ENCODE results near the gene SECISBP2L. TPM values are rescaled to one million over a fixed set of nuclear protein-coding genes. Genes with fewer than 3 reads are reported as not detected.
"Not testable (repeated sequence)": the region's sequence is repeated elsewhere in the genome, so short reads cannot be mapped to it uniquely, and the experiment has no call there.

SECISBP2L gene
- total RNA-seq, 4 donors from 2014 or later, result 23.7 to 27.5 (median 24.5) TPM

DNA sequence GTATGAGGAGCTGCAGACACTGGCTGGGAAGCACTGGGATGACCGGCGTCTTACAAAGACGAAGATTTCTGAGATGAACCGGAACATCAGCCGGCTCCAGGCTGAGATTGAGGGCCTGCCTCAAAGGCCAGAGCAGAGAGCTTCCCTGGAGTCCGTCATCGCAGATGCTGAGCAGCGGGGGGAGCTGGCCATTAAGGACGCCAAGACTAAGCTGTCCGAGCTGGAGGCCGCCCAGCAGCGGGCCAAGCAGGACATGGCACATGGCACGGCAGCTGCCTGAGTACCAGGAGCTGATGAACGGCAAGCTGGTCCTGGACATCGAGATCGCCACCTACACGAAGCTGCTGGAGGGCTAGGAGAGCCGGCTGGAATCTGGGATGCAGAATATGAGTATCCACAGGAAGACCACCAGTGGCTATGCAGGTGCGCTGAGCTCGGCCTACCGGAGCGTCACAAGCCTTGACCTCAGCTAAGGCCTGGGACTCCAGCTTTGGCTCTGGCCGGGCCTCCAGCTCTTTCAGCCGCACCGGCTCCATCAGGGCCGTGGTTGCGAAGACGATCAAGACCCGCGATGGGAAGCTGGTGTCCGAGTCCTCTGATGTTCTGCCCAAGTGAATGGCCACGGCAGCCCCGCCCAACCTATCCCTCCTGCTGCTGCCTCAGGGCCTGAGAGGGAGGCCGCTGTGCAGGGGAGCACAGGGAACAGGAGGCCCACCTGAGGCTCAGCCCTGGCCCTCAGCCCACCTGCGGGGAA lies 73.3 kb downstream of the SECISBP2L start:
- in situ Hi-C loops (cut with MboI; ENCODE audit: low sequenced_read_pairs in 4 of 4), result loop anchor here in 1 of 4 donors (5.0 kb wide), 1 partner anchor 106 kb away; no protein-coding TSS in a partner anchor
- no peak for DNase-seq
- no peak for TF ChIP-seq POLR2A (IDR thresholded peaks at IDR 0.05)
- TF ChIP-seq, protein P1, sequence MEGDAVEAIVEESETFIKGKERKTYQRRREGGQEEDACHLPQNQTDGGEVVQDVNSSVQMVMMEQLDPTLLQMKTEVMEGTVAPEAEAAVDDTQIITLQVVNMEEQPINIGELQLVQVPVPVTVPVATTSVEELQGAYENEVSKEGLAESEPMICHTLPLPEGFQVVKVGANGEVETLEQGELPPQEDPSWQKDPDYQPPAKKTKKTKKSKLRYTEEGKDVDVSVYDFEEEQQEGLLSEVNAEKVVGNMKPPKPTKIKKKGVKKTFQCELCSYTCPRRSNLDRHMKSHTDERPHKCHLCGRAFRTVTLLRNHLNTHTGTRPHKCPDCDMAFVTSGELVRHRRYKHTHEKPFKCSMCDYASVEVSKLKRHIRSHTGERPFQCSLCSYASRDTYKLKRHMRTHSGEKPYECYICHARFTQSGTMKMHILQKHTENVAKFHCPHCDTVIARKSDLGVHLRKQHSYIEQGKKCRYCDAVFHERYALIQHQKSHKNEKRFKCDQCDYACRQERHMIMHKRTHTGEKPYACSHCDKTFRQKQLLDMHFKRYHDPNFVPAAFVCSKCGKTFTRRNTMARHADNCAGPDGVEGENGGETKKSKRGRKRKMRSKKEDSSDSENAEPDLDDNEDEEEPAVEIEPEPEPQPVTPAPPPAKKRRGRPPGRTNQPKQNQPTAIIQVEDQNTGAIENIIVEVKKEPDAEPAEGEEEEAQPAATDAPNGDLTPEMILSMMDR (IDR thresholded peaks at IDR 0.05 in 4 of 5, conservative IDR thresholded peaks at IDR 0.05 in 1 of 5), result no peak
- intact Hi-C loops (cut with DNase I; ENCODE audit: low total_unique reads), result no loop called here
- H3K27me3 ChIP-seq, result no peaks in the 10 kb centered on the region
- no peaks in the 10 kb centered on the region for H3K36me3 ChIP-seq
- ATAC-seq, result no peak
- no peak overlapping the region for H3K27ac ChIP-seq
- peaks cover 0 to 4% of the 10 kb centered on the region in 2 donors for H3K4me1 ChIP-seq
- H3K9me3 ChIP-seq, result no peaks in the 10 kb centered on the region
- H3K4me3 ChIP-seq, result no peak overlapping the region

DNA sequence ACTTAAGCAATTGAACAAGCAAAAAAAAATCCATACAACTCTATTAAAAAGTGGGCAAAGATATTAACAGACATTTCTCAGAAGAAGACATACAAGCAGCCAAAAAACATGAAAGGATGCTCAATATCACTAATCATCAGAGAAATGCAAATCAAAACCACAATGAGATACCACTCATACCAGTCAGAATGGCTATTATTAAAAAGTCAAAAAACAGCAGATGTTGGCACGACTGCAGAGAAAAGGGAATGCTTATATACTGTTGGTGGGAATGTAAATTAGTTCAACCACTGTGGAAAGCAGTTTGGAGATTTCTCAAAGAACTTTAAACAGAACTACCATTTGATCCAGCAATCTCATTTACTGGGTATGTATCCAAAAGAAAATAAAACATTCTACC lies 75.3 kb downstream of the SECISBP2L start:
- H3K4me3 ChIP-seq; H3K27ac ChIP-seq; H3K36me3 ChIP-seq; H3K4me1 ChIP-seq; ATAC-seq; intact Hi-C loops (cut with DNase I; ENCODE audit: low total_unique reads); H3K27me3 ChIP-seq; H3K9me3 ChIP-seq; DNase-seq: not testable (repeated sequence)
- in situ Hi-C loops (cut with MboI; ENCODE audit: low sequenced_read_pairs in 4 of 4), result loop anchor here in 1 of 4 donors (5.0 kb wide), 1 partner anchor 104 kb away; no protein-coding TSS in a partner anchor

DNA sequence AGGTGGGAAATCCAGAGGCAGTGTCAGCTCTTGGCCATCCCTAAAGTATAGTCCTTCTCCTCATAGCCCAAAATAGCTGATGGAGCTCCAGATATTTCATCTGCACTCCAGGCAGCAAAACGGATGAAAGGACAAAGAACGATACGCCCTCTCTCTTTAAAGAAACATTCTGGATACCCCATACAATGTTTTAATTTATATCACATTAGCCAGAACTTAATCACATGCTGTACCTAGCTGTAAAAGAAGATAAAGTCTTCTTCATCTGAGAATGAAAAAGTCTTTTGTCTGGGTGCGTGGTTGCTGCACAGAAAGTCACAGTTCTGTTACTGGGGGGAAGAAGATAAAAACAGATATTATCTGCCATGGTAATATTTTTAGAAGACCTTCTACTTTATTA lies 78.2 kb downstream of the SECISBP2L start:
- ATAC-seq, result no peak
- TF ChIP-seq, protein P1 (IDR thresholded peaks at IDR 0.05 in 4 of 5, conservative IDR thresholded peaks at IDR 0.05 in 1 of 5), result no peak
- TF ChIP-seq POLR2A (IDR thresholded peaks at IDR 0.05), result no peak
- in situ Hi-C loops (cut with MboI; ENCODE audit: low sequenced_read_pairs in 4 of 4) (loop anchor here in 1 of 4 donors (10.0 kb wide), 1 partner anchor 103 kb away; no protein-coding TSS in a partner anchor), intact Hi-C loops (cut with DNase I; ENCODE audit: low total_unique reads) (no loop called here)
- Histone ChIP-seq H3K4me3 (no peak overlapping the region), H3K27ac (no peak overlapping the region), H3K36me3 (no peaks in the 10 kb centered on the region), H3K9me3 (no peaks in the 10 kb centered on the region), H3K27me3 (no peaks in the 10 kb centered on the region), H3K4me1 (peaks cover 4 to 16% of the 10 kb centered on the region in 2 donors)
- DNase-seq, result no peak

DNA sequence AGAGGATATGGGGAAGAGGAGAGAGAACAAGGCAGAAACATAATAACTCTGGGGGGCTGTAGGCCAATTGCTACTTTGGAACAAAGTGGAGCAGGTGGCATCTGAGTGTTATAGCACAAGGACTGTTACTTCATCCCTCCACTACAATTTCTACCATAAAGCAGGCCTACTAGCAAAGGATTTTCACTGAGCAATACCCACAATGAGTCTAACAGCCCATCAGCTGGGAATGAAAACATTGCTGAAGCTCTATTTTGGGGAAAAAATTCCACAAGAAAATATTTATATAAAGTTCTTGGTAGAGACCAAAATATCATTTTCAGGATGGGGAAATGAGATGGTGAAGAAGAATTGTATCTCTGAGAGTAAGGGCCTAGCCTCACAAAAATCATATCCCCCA lies 78.9 kb downstream of the SECISBP2L start:
- TF ChIP-seq POLR2A (IDR thresholded peaks at IDR 0.05), result no peak
- TF ChIP-seq, protein P1 (IDR thresholded peaks at IDR 0.05 in 4 of 5, conservative IDR thresholded peaks at IDR 0.05 in 1 of 5), result no peak
- no peaks in the 10 kb centered on the region for H3K9me3 ChIP-seq
- no peak for DNase-seq
- H3K4me3 ChIP-seq, result no peak overlapping the region
- no peak for ATAC-seq
- in situ Hi-C loops (cut with MboI; ENCODE audit: low sequenced_read_pairs in 4 of 4) (loop anchor here in 1 of 4 donors (10.0 kb wide), 1 partner anchor 103 kb away; no protein-coding TSS in a partner anchor), intact Hi-C loops (cut with DNase I; ENCODE audit: low total_unique reads) (no loop called here)
- no peaks in the 10 kb centered on the region for H3K36me3 ChIP-seq
- H3K27me3 ChIP-seq, result no peaks in the 10 kb centered on the region
- H3K4me1 ChIP-seq, result peaks cover 4 to 23% of the 10 kb centered on the region in 2 donors
- no peak overlapping the region for H3K27ac ChIP-seq

DNA sequence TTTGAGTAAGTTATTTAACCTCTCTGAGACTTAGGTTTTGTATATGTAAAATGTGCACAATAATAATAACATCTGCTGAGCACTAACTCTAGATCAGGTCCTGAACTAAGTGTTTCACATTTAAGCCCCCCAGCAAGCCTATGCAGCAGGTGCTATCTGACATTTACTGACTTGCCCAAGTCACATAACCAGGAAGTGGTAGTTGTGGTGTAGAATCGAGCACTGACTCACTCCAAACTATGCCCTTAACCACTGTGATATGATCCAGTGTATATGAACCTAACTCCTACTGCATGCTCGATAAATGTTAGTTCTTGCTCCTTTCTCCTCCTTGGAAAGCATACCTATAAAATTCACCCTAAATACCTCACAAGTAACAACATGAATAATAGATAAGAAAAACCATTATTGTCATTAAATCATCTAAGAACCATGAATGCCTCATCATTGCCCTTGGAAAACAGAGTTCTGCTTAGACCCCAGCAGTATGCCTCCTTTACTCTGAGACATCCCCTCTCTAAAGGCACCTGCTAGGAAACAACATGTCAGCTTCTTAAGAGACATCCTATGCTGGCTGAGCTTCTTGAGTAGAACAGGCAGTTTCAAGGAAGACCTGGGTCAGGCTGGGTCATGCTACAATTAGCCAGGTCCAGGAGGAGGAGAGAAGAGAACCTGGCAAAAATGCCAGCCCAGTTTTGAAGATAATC lies 79.5 kb downstream of the SECISBP2L start:
- H3K27me3 ChIP-seq, result no peaks in the 10 kb centered on the region
- H3K36me3 ChIP-seq, result no peaks in the 10 kb centered on the region
- H3K27ac ChIP-seq, result no peak overlapping the region
- intact Hi-C loops (cut with DNase I; ENCODE audit: low total_unique reads), result no loop called here
- no peak for TF ChIP-seq POLR2A (IDR thresholded peaks at IDR 0.05)
- TF ChIP-seq, protein P1 (IDR thresholded peaks at IDR 0.05 in 4 of 5, conservative IDR thresholded peaks at IDR 0.05 in 1 of 5), result no peak
- in situ Hi-C loops (cut with MboI; ENCODE audit: low sequenced_read_pairs in 4 of 4), result loop anchor here in 1 of 4 donors (10.0 kb wide), 1 partner anchor 102 kb away; no protein-coding TSS in a partner anchor
- ATAC-seq (no peak), DNase-seq (no peak)
- H3K9me3 ChIP-seq, result no peaks in the 10 kb centered on the region
- peaks cover 4 to 24% of the 10 kb centered on the region in 2 donors for H3K4me1 ChIP-seq
- no peak overlapping the region for H3K4me3 ChIP-seq

Measured in gastrocnemius medialis (tissue), 4 donors.